NCI-H446 (cell line): ENCODE data around the gene USF2.

Source experiments
- DNase-seq, 2 experiments: peaks; one replicate each; lab custom pipeline; 2025; lab: John Stamatoyannopoulos, UW

USF2 gene

DNA sequence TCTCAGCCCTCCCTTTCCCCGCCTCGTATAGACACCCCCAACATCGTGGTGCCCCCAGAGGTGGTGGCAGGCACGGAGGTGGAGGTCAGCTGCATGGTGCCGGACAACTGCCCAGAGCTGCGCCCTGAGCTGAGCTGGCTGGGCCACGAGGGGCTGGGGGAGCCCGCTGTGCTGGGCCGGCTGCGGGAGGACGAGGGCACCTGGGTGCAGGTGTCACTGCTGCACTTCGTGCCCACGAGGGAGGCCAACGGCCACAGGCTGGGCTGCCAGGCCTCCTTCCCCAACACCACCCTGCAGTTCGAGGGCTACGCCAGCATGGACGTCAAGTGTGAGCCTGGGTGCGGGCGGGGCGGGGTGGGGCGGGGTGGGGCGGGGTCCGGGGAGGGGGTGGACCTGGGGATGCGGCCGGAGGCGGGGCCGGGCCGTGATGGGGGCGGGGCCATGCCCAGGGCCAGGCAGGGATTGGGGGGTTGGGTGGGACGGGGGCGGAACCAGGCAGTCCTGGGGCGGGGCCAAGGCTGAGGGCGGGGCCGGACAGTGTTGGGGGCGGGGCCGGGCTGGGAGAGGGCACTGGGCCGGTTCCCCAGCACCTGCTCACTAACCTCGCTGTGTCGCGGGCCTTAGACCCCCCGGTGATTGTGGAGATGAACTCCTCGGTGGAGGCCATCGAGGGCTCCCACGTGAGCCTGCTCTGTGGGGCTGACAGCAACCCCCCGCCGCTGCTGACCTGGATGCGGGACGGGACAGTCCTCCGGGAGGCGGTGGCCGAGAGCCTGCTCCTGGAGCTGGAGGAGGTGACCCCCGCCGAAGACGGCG lies 31.0 kb downstream of the USF2 start:
- no peak for DNase-seq

DNA sequence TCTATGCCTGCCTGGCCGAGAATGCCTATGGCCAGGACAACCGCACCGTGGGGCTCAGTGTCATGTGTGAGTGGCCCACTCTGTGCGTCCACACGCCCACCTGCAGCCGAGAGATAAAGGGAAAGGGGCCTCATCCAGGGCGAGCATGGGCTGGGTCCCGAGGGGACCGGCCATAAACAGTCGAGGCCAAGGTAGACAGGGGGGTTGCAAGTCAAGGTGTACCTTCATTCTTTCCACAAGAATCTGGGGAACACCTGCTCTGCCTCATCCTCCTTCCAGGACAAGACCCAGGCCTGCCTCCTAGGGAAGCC lies 31.5 kb downstream of the USF2 start:
- no peak for DNase-seq

- DNase-seq = no peak
Observed at GRCh38 chr19:35301961-35302360, 33.2 kb downstream of the USF2 start.

- no peak for DNase-seq
Observed at GRCh38 chr19:35302446-35302845, 33.7 kb downstream of the USF2 start.

- DNase-seq = no peak
Observed at GRCh38 chr19:35303357-35303915, 34.7 kb downstream of the USF2 start.

GRCh38 chr19:35304036-35304435 lies 35.3 kb downstream of the USF2 start:
- DNase-seq = no peak

GRCh38 chr19:35305181-35305580 lies 36.4 kb downstream of the USF2 start:
- no peak for DNase-seq

GRCh38 chr19:35306473-35307246 lies 37.9 kb downstream of the USF2 start:
- DNase-seq = no peak

DNA sequence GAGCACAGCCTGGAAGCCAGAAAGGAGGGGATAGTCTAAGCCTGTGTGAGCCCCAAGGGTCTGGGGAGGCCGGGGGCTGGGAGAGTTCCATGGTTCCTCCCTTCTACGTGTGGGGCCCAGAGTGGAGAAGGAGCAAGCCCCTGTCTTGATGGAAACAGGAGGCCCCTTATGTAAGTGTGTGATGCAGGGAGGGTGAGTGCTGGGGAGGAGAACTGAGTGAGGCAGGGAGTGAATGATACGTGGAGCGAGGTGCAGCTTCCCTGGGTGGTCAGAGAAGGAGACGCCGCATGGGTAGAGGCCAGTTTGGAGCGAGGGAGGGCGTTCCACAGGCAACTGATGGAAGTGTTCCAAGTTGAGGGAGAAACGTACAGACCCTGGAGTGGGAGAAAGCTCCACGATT lies 39.2 kb downstream of the USF2 start:
- DNase-seq = no peak

DNA sequence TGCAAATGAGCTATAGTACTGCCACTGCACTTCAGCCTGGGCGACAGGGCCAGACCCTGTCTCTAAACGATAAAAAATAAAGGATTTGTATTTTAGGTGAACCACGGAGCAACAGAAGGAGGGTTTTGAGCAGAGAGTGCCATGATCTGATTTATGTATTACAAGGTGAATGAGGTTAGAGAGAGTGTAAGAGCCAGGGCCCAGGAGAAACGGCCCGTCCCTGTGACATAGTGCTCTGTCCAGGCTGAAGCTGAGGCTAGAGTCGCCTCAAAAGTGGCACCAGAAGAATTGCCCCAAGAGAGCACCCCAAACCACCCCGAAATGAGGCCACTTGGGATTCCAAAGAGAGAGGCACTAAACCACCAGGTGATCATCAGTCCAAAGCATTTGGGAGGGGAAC lies 40.1 kb downstream of the USF2 start:
- DNase-seq = no peak

GRCh38 chr19:35309481-35310279 lies 40.9 kb downstream of the USF2 start:
- no peak for DNase-seq

- no peak for DNase-seq
Observed at GRCh38 chr19:35310331-35310730, 41.6 kb downstream of the USF2 start.

- no peak for DNase-seq
Observed at GRCh38 chr19:35310811-35311465, 42.2 kb downstream of the USF2 start.

DNA sequence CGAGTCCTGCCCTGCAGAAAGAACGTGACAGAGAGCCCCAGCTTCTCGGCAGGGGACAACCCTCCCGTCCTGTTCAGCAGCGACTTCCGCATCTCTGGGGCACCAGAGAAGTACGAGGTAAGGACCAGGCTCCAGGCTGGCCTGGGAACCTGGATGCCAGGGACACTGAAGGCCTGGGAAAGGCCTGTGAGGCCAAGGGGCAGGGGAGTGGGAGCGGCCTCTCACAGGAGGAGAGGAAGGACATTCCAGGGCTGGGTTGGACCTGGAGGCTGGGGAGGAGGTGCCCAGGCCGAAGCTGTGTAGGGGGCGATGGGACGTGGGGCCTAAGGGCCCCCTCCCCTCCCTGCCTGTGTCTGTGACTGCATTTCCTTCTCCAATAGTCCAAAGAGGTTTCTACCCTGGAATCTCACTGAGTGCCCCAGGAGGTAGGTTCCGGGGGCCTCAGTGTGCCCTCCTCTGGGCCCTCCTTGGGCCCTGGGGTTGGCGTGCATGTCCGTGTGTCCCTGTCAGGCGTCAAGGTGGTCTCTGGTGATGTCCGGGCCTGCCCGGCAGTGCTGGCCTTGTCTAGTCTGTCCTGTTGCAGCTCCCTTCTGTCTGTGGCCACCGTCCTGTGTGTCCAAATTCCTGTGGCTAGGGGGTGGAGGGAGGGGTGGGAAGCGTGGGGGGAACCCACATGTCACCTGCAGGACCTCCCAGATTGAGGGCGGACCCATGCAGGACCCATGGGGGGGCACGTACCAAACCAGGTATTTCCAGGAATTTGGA lies 43.3 kb downstream of the USF2 start:
- DNase-seq = no peak

- no peak for DNase-seq
Observed at GRCh38 chr19:35313587-35313986, 44.8 kb downstream of the USF2 start.

DNA sequence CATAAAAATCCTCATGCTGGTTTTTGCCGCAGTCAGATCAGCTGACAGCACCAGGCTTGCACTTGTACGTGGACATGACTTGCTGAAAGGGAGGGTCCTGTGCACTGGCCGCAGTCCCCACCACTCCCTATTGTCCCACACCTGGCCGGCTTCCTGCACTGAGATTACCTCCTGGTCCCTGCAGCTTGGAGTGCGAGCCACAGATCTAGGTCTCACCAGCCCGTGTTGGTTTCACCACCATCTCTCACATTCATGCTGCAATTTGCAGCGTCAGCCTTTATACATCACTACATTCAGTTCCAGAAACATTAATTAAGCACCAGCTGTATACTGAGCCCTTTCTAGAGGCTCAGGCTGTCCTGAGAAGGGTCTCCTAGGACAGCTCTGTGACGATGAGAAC lies 45.3 kb downstream of the USF2 start:
- DNase-seq = no peak

DNA sequence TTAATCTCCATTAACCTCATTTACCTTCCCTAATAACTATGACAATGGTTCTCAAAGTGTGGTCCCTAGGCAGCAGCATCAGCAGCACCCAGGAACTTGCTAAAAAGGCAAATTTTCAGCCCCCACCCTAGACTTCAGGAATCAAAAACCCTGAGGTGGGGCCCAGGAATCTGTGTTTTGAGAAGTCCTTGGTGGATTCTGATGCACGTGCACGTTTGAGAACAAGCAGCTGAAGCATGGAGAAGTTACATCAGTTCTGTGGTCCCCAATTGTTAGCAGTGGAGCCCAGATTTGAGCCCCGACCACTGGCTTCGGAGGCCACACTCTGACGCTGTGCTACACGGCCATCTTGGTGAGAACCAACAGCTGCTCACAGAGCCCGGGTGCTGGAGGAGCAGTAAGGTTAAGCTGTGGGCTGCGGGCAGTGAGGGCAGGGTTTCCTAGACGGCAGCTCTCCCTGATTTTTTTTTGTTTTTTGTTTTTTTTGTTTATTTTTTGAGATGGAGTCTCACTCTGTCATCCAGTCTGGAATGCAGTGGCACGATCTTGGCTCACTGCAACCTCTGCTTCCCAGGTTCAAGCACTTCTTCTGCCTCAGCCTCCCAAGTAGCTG lies 46.2 kb downstream of the USF2 start:
- DNase-seq = no peak

DNA sequence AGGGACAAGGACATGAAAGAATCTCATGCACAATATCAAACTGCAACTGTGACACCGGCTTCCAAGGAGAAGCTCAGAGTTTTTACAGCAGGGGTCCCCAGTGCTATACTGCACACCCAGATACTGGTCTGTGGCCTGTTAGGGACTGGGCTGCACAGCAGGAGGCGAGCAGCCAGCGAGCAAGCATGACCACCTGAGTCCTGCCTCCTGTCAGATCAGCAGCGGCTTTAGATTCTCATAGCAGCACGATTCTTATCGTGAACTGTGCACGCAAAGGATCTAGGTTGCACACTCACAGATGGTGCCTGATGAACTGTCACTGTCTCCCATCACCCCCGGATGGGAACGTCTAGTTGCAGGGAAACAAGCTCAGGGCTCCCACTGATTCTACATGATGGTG lies 47.1 kb downstream of the USF2 start:
- no peak for DNase-seq

DNA sequence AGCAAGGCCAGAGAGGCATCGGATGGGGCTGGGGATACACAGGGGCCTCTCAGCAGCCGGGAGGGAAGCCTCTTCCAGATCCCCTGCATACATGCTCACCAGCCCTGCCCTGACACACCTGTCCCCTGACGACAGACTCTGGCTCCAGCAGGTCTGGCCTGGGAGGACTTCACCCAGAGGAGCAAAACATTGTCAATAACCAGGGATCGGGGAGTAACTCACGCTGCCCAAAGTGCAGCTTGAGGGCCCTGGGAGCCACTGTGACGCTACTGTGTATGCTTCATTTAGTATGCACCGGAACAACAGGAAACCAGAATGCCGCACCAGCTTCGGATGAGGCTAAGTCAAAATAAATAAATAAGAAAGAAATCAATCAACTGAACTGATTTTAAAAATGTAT lies 47.8 kb downstream of the USF2 start:
- no peak for DNase-seq

GRCh38 chr19:35317464-35318043 lies 48.8 kb downstream of the USF2 start:
- DNase-seq = no peak
